Endothelial cell of umbilical vein (primary cell): ENCODE measurements around the gene NPC1L1. TPM values are rescaled to one million over a fixed set of nuclear protein-coding genes. Genes with fewer than 3 reads are reported as not detected.

ENCODE experiments used
- BruUV-seq: library from RNA; stranded (reverse); fragments of 400-500 nt; replicated peaks from 2 replicates; lab custom pipeline; 2021; lab: Mats Ljungman, UMichigan
- CTCF ChIA-PET: fragments of 300-600, 350-600 bp; sonication (Branson Sonifier 250); formaldehyde crosslinking; loops from one replicate; lab custom pipeline; 2021; ENCODE audit warnings: antibody characterized with exemption, inconsistent platforms; lab: Charles Lee
- POLR2A ChIA-PET: fragments of 300-600, 350-600 bp; sonication (Branson Sonifier 250); formaldehyde crosslinking; loops from one replicate; lab custom pipeline; 2021; ENCODE audit warnings: antibody characterized with exemption, inconsistent platforms; lab: Charles Lee
- DNase-seq: peaks from one replicate; pipeline ENCODE4 v3.0.0-alpha.2; 2011; ENCODE audit warnings: low read depth, low spot score
- FAIRE-seq: peaks from 2 replicates; lab custom pipeline; 2011; peaks lifted over from hg19 to GRCh38; lab: Jason Lieb, UNC
- H2AFZ ChIP-seq: 2 replicates; pipeline ENCODE4 v1.6.0; 2012; ENCODE audit warnings: low read depth, low read length, control low read depth, inconsistent platforms
- H3K27ac ChIP-seq: 2 replicates; pipeline ENCODE4 v1.5.1; 2011; ENCODE audit warnings: low read depth, mild to moderate bottlenecking, control low read depth, low read length, moderate library complexity; ENCODE audit not compliant: insufficient read depth
- H3K27me3 ChIP-seq, 2 experiments: 2 replicates each; pipeline versions ENCODE4 v1.6.0 to v1.6.1; 2011; ENCODE audit warnings: low read length in 2 of 2, mixed read lengths in 1 of 2; ENCODE audit not compliant: control insufficient read depth in 2 of 2, insufficient read depth in 2 of 2
- H3K36me3 ChIP-seq, 2 experiments: 2 replicates in 1 of 2; 3 replicates in 1 of 2; pipeline ENCODE4 v1.5.1; 2011; ENCODE audit warnings: low read length in 2 of 2, mild to moderate bottlenecking in 1 of 2, moderate library complexity in 1 of 2; ENCODE audit not compliant: control insufficient read depth in 2 of 2, insufficient read depth in 2 of 2; ENCODE audit errors: extremely low read depth in 1 of 2
- H3K4me1 ChIP-seq: 3 replicates; pipeline ENCODE4 v1.5.1; 2011; ENCODE audit warnings: mild to moderate bottlenecking, low read length; ENCODE audit not compliant: control insufficient read depth, insufficient read depth; ENCODE audit errors: extremely low read depth
- H3K4me2 ChIP-seq: 2 replicates; pipeline ENCODE4 v1.6.1; 2011; ENCODE audit warnings: low read length, control low read depth, mixed read lengths; ENCODE audit not compliant: insufficient read depth
- H3K4me3 ChIP-seq, 3 experiments: fragments of 200-600 bp in 1 of 3; sonication (generic), shearing (Covaris generic) in 1 of 3; replicated peaks in 1 of 3; 2 replicates each; pipeline ENCODE4 v1.5.1; 2011 to 2016; ENCODE audit warnings: control low read depth in 3 of 3, low read length in 3 of 3, mild to moderate bottlenecking in 2 of 3, inconsistent platforms in 1 of 3, low read depth in 1 of 3, moderate library complexity in 1 of 3; ENCODE audit not compliant: insufficient read depth in 1 of 3
- H3K79me2 ChIP-seq: 2 replicates; pipeline ENCODE4 v1.6.0; 2012; ENCODE audit warnings: low read length, inconsistent platforms; ENCODE audit not compliant: control insufficient read depth, insufficient read depth
- H3K9ac ChIP-seq: replicated peaks from 2 replicates; pipeline ENCODE3; 2011; ENCODE audit warnings: low read length, control low read depth; ENCODE audit not compliant: insufficient read depth; ENCODE audit errors: extremely low read depth
- H3K9me1 ChIP-seq: replicated peaks from 3 replicates; pipeline ENCODE4 v1.6.0; 2011; ENCODE audit warnings: mild to moderate bottlenecking, low read length; ENCODE audit not compliant: control insufficient read depth, insufficient read depth; ENCODE audit errors: extremely low read depth
- H3K9me3 ChIP-seq: replicated peaks from 2 replicates; pipeline ENCODE4 v1.5.1; 2012; ENCODE audit warnings: low read length, inconsistent platforms; ENCODE audit not compliant: control insufficient read depth, insufficient read depth
- H4K20me1 ChIP-seq: replicated peaks from 2 replicates; pipeline ENCODE3; 2011; ENCODE audit warnings: mild to moderate bottlenecking, low read length; ENCODE audit not compliant: control insufficient read depth, insufficient read depth; ENCODE audit errors: extremely low read depth
- GATA2 ChIP-seq: IDR thresholded peaks from 2 replicates; pipeline ENCODE4 v1.7.0; 2011; ENCODE audit warnings: low read depth, mild to moderate bottlenecking, moderate library complexity, mixed read lengths, low read length; ENCODE audit not compliant: insufficient read length, insufficient read depth
- MYC ChIP-seq: IDR thresholded peaks from one replicate; pipeline ENCODE4 v1.6.1; 2011; ENCODE audit warnings: mild to moderate bottlenecking, low read depth, low read length
- POLR2AphosphoS5 ChIP-seq: IDR thresholded peaks from 2 replicates; pipeline ENCODE4 v1.6.1; 2012; ENCODE audit warnings: low read depth, mild to moderate bottlenecking, control low read depth, low read length, moderate library complexity; ENCODE audit not compliant: insufficient read depth
- dilution Hi-C: fragments of 300-500 bp; cut with MboI; formaldehyde crosslinking; loops from one replicate; pipeline ENCODE4 v1.15.0; 2019; ENCODE audit warnings: low sequenced_read_pairs; ENCODE audit not compliant: extremely low pct_ligation_motif_present
- intact Hi-C: fragments of 100-400 bp; cut with micrococcal nuclease; formaldehyde crosslinking; loops from one replicate; pipeline ENCODE4 v1.10.0; 2022
- polyA plus RNA-seq, 4 experiments: library from polyadenylated mRNA; depleted of rRNA in 3 of 4; stranded (reverse) in 3 of 4; unstranded in 1 of 4; fragments of >200 nt; gene quantifications; 2 replicates each; pipeline versions ENCODE4 v1.2.1 to v1.2.3, GENCODE V29; 2011 to 2012; ENCODE audit warnings: missing spikeins in 1 of 4
- total RNA-seq: library from RNA; stranded (reverse); gene quantifications from 2 replicates; pipeline ENCODE4 v1.2.3, GENCODE V29; 2021
- TF ChIP-seq, protein P1 (sequence below): IDR thresholded peaks from 2 replicates; pipeline ENCODE4 v1.6.1; 2011; ENCODE audit not compliant: insufficient read depth, insufficient read length
- TF ChIP-seq, protein P2 (sequence below), 2 donors: IDR thresholded peaks; 1 replicate in 1 of 2; 2 replicates in 1 of 2; pipeline ENCODE4 v1.5.1; 2011; ENCODE audit warnings: low read length in 2 of 2, mild to moderate bottlenecking in 2 of 2, moderate library complexity in 2 of 2, control low read depth in 1 of 2, inconsistent platforms in 1 of 2, low read depth in 1 of 2; ENCODE audit not compliant: insufficient read depth in 1 of 2; ENCODE audit errors: extremely low read depth in 1 of 2

The NPC1L1 gene
- total and polyA plus RNA-seq, 2 donors (not counting 3 experiments of a cell fraction or from before 2014, with no cell fraction given), result not detected

DNA sequence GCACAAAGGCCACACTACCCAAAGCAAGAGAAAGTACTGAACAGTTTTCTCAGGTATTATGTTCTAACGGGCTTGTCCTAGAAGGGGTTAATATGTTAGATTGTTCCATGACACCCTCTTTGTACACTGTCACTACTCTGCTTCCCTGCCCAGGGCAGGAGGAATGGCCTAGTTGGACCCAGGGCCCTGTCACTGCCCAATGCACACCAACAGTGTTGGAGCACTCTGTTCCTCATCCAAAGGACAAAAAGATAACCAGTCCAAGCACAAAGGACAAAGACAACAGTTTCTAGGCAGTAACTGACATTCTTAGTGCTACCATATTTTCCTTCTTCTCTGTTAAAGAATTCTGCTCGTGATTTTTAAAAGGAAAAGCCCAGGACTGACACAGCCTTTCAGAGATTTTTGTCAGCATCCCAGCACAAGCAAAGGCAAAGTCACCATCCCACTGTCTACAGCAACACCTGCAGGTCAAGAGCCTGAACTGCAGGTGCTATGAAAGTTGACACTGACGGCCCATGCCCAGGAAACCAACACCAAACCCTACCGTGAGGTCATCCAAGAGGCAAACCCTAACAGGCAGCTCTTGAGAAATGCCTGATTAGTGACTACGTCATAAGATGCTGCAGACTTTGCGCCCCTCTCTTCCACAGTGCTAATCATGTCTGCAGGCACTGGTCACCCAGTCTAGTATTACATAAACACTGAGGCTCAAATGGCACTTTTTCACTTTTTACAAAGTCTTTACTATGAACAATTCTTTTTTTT lies 63.9 kb downstream of the NPC1L1 start:
- FAIRE-seq (peak; percentile 91), DNase-seq (peak; percentile 73)
- Histone ChIP-seq H3K4me3 (no peak overlapping the region), H3K27ac (peak overlapping the region; percentile 31), H3K36me3 (peaks cover 11 to 16% of the 10 kb centered on the region in 2 experiments), H3K9me3 (no peaks in the 10 kb centered on the region), H3K4me1 (peaks cover 29% of the 10 kb centered on the region), H3K4me2 (no peak overlapping the region), H3K9me1 (no peaks in the 10 kb centered on the region), H2AFZ (no peak overlapping the region), H4K20me1 (no peaks in the 10 kb centered on the region), H3K79me2 (peaks cover 42% of the 10 kb centered on the region), H3K27me3 (no peaks in the 10 kb centered on the region), H3K9ac (no peak overlapping the region)
- dilution Hi-C loops, result no loop called here
- CTCF ChIA-PET, result interaction anchor here (0.6 to 1.7 kb wide), 11 partner anchors 9 to 236 kb away, joined by 3 to 17 read pairs (median 4); no protein-coding TSS in a partner anchor
- no TSS peak for BruUV-seq
- TF ChIP-seq, protein P1, sequence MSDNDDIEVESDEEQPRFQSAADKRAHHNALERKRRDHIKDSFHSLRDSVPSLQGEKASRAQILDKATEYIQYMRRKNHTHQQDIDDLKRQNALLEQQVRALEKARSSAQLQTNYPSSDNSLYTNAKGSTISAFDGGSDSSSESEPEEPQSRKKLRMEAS, result no peak
- TF ChIP-seq, protein P2, sequence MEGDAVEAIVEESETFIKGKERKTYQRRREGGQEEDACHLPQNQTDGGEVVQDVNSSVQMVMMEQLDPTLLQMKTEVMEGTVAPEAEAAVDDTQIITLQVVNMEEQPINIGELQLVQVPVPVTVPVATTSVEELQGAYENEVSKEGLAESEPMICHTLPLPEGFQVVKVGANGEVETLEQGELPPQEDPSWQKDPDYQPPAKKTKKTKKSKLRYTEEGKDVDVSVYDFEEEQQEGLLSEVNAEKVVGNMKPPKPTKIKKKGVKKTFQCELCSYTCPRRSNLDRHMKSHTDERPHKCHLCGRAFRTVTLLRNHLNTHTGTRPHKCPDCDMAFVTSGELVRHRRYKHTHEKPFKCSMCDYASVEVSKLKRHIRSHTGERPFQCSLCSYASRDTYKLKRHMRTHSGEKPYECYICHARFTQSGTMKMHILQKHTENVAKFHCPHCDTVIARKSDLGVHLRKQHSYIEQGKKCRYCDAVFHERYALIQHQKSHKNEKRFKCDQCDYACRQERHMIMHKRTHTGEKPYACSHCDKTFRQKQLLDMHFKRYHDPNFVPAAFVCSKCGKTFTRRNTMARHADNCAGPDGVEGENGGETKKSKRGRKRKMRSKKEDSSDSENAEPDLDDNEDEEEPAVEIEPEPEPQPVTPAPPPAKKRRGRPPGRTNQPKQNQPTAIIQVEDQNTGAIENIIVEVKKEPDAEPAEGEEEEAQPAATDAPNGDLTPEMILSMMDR (IDR thresholded peaks at IDR 0.05; ENCODE audit: extremely low read depth in 1 of 2, insufficient read depth in 1 of 2, low read depth in 1 of 2, low read length in 2 of 2), result peak; percentile 95 to 99
- POLR2A ChIA-PET, result interaction anchor here (0.7 kb wide), 1 partner anchor 133 kb away, joined by 4 read pairs; no protein-coding TSS in a partner anchor
- intact Hi-C loops, result loop anchor here (1.0 to 2.0 kb wide), 5 partner anchors 102 to 404 kb away; no protein-coding TSS in a partner anchor

DNA sequence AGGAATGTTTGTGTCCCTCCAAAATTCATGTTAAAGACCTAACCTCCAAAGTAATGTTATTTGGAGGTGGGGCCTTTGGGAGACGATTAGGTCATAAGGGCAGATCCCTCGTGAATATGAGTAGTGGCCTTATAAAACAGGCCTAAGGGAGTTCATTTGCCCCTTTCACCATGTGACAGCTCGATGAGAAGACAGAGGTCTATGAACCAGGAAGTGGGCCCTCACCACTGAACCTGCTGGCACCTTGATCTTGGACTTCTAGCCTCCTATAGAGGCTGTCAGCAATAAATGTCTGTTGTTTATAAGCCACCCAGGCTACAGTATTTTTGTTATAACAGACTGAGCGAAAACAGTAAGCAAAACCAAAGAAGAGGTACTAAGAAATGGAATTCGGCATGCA lies 64.8 kb downstream of the NPC1L1 start:
- Histone ChIP-seq H3K9ac (no peak overlapping the region), H3K4me2 (no peak overlapping the region), H3K36me3 (peaks cover 8 to 11% of the 10 kb centered on the region in 2 experiments), H3K4me3 (no peak overlapping the region), H3K9me3 (no peaks in the 10 kb centered on the region), H3K4me1 (peaks cover 29% of the 10 kb centered on the region), H2AFZ (no peak overlapping the region), H3K27me3 (no peaks in the 10 kb centered on the region), H3K27ac (no peak overlapping the region), H3K9me1 (no peaks in the 10 kb centered on the region), H3K79me2 (peaks cover 46% of the 10 kb centered on the region), H4K20me1 (no peaks in the 10 kb centered on the region)
- ChIA-PET CTCF (interaction anchor here (1.5 to 3.8 kb wide), 3 partner anchors 89 to 235 kb away, joined by 5 to 40 read pairs (median 9); no protein-coding TSS in a partner anchor), POLR2A (no interaction called here)
- intact Hi-C loops (loop anchor here (2.0 kb wide), 1 partner anchor 404 kb away; no protein-coding TSS in a partner anchor), dilution Hi-C loops (no loop called here)
- FAIRE-seq, result no peak
- no TSS peak for BruUV-seq
- DNase-seq, result no peak
- TF ChIP-seq MYC (no peak), POLR2AphosphoS5 (no peak), GATA2 (no peak)
